Activated naive CD8-positive, alpha-beta T cell (primary cell): ENCODE data around the gene NOS3.
A peak's percentile ranks its signal among the peaks of the same experiment; 100 is the strongest.

Experiments used
- H3K27ac Mint-ChIP-seq: one replicate; pipeline ENCODE4 v1.8.0; 2021; ENCODE audit warnings: mixed read lengths
- H3K27me3 Mint-ChIP-seq: one replicate; pipeline ENCODE4 v1.8.0; 2021; ENCODE audit warnings: mixed read lengths
- H3K36me3 Mint-ChIP-seq: one replicate; pipeline ENCODE4 v1.8.0; 2021; ENCODE audit warnings: mixed read lengths
- H3K4me1 Mint-ChIP-seq: one replicate; pipeline ENCODE4 v1.8.0; 2021; ENCODE audit warnings: low read depth, mixed read lengths
- H3K4me3 Mint-ChIP-seq: one replicate; pipeline ENCODE4 v1.8.0; 2021; ENCODE audit warnings: mild to moderate bottlenecking, mixed read lengths
- H3K9me3 Mint-ChIP-seq: one replicate; pipeline ENCODE4 v1.8.0; 2021; ENCODE audit warnings: low read depth, mixed read lengths

The NOS3 gene

GRCh38 chr7:151046603-151047573 is 56.1 kb downstream of the NOS3 start:
- Mint-ChIP-seq H3K4me1 (no peaks in the 10 kb centered on the region), H3K36me3 (no peaks in the 10 kb centered on the region), H3K27me3 (no peaks in the 10 kb centered on the region), H3K4me3 (no peak overlapping the region), H3K27ac (no peak overlapping the region), H3K9me3 (no peaks in the 10 kb centered on the region)

GRCh38 chr7:151047976-151048815 is 57.4 kb downstream of the NOS3 start, which contains the start of gene ASIC3:
TSS of gene ASIC3 (plus strand) at chr7:151048531. CDS start at chr7:151048886, 355 bp downstream.
- no peaks in the 10 kb centered on the region for H3K9me3 Mint-ChIP-seq
- peaks cover 3% of the 10 kb centered on the region for H3K4me1 Mint-ChIP-seq
- no peak within 1 kb of the TSS for H3K4me3 Mint-ChIP-seq
- peak within 1 kb of the TSS; percentile 28 for H3K27ac Mint-ChIP-seq
- peaks cover 5% of the 10 kb centered on the region for H3K36me3 Mint-ChIP-seq
- H3K27me3 Mint-ChIP-seq, result no peaks in the 10 kb centered on the region

- Mint-ChIP-seq H3K4me3 (no peak overlapping the region), H3K9me3 (no peaks in the 10 kb centered on the region), H3K36me3 (peaks cover 5% of the 10 kb centered on the region), H3K27ac (no peak overlapping the region), H3K27me3 (no peaks in the 10 kb centered on the region), H3K4me1 (peaks cover 3% of the 10 kb centered on the region)
Measured at GRCh38 chr7:151048911-151049463, 58.2 kb downstream of the NOS3 start.

GRCh38 chr7:151051108-151051507 is 60.3 kb downstream of the NOS3 start:
- Mint-ChIP-seq H3K27ac (no peak overlapping the region), H3K27me3 (no peaks in the 10 kb centered on the region), H3K4me1 (peaks cover 3% of the 10 kb centered on the region), H3K9me3 (no peaks in the 10 kb centered on the region), H3K4me3 (no peak overlapping the region), H3K36me3 (peaks cover 5% of the 10 kb centered on the region)

GRCh38 chr7:151053096-151053495 is 62.3 kb downstream of the NOS3 start:
- no peaks in the 10 kb centered on the region for H3K9me3 Mint-ChIP-seq
- H3K27me3 Mint-ChIP-seq, result no peaks in the 10 kb centered on the region
- H3K4me3 Mint-ChIP-seq, result peak overlapping the region; percentile 5

GRCh38 chr7:151053751-151054150 is 62.9 kb downstream of the NOS3 start:
- no peak overlapping the region for H3K27ac Mint-ChIP-seq
- peaks cover 5% of the 10 kb centered on the region for H3K36me3 Mint-ChIP-seq
- H3K9me3 Mint-ChIP-seq, result no peaks in the 10 kb centered on the region
- no peaks in the 10 kb centered on the region for H3K27me3 Mint-ChIP-seq
- peaks cover 11% of the 10 kb centered on the region for H3K4me1 Mint-ChIP-seq
- H3K4me3 Mint-ChIP-seq, result no peak overlapping the region

More at GRCh38 chr7:151053096-151053495, 62.3 kb downstream of the NOS3 start:
- Mint-ChIP-seq H3K27ac (no peak overlapping the region), H3K4me1 (peaks cover 9% of the 10 kb centered on the region), H3K36me3 (peaks cover 5% of the 10 kb centered on the region)

- peak overlapping the region; percentile 95 for H3K4me3 Mint-ChIP-seq
Measured at GRCh38 chr7:151056283-151056665, 65.5 kb downstream of the NOS3 start.

GRCh38 chr7:151056666-151057505 is 66.1 kb downstream of the NOS3 start:
- Mint-ChIP-seq H3K4me3 (peak overlapping the region; percentile 95), H3K27me3 (no peaks in the 10 kb centered on the region), H3K9me3 (no peaks in the 10 kb centered on the region), H3K4me1 (peaks cover 23% of the 10 kb centered on the region), H3K27ac (peak overlapping the region; percentile 46), H3K36me3 (peaks cover 5% of the 10 kb centered on the region)

More at GRCh38 chr7:151056283-151056665, 65.5 kb downstream of the NOS3 start:
- H3K27ac Mint-ChIP-seq, result no peak overlapping the region
- H3K27me3 Mint-ChIP-seq, result no peaks in the 10 kb centered on the region
- peaks cover 19% of the 10 kb centered on the region for H3K4me1 Mint-ChIP-seq
- H3K9me3 Mint-ChIP-seq, result no peaks in the 10 kb centered on the region
- peaks cover 5% of the 10 kb centered on the region for H3K36me3 Mint-ChIP-seq

GRCh38 chr7:151057506-151057988 is 66.7 kb downstream of the NOS3 start, which contains the start of gene CDK5:
TSS of gene CDK5 (minus strand) at chr7:151057897. CDS start at chr7:151057848, 49 bp downstream.
- Mint-ChIP-seq H3K27me3 (no peaks in the 10 kb centered on the region), H3K4me1 (peaks cover 21% of the 10 kb centered on the region), H3K27ac (peak within 1 kb of the TSS; percentile 90)

GRCh38 chr7:151057989-151058780 is 67.4 kb downstream of the NOS3 start:
- H3K9me3 Mint-ChIP-seq, result no peaks in the 10 kb centered on the region
- H3K27ac Mint-ChIP-seq, result peak overlapping the region; percentile 90
- peaks cover 20% of the 10 kb centered on the region for H3K4me1 Mint-ChIP-seq
- peak overlapping the region; percentile 95 for H3K4me3 Mint-ChIP-seq
- no peaks in the 10 kb centered on the region for H3K27me3 Mint-ChIP-seq
- no peaks in the 10 kb centered on the region for H3K36me3 Mint-ChIP-seq

More at GRCh38 chr7:151057506-151057988, 66.7 kb downstream of the NOS3 start, which contains the start of gene CDK5:
- Mint-ChIP-seq H3K4me3 (peak within 1 kb of the TSS; percentile 95), H3K9me3 (no peaks in the 10 kb centered on the region), H3K36me3 (peaks cover 4% of the 10 kb centered on the region)

GRCh38 chr7:151058781-151059366 is 68.1 kb downstream of the NOS3 start:
- H3K36me3 Mint-ChIP-seq, result no peaks in the 10 kb centered on the region

GRCh38 chr7:151059367-151060112 is 68.7 kb downstream of the NOS3 start, which contains the start of gene SLC4A2:
TSS of gene SLC4A2 (plus strand) at chr7:151059589. CDS start at chr7:151061988, 2,399 bp downstream.
- Mint-ChIP-seq H3K27me3 (no peaks in the 10 kb centered on the region), H3K4me3 (peak within 1 kb of the TSS; percentile 95), H3K27ac (peak within 1 kb of the TSS; percentile 90), H3K36me3 (no peaks in the 10 kb centered on the region), H3K4me1 (peaks cover 20% of the 10 kb centered on the region), H3K9me3 (no peaks in the 10 kb centered on the region)

More at GRCh38 chr7:151058781-151059366, 68.1 kb downstream of the NOS3 start:
- peak overlapping the region; percentile 90 for H3K27ac Mint-ChIP-seq
- H3K4me3 Mint-ChIP-seq, result peak overlapping the region; percentile 95
- no peaks in the 10 kb centered on the region for H3K9me3 Mint-ChIP-seq
- H3K27me3 Mint-ChIP-seq, result no peaks in the 10 kb centered on the region
- H3K4me1 Mint-ChIP-seq, result peaks cover 20% of the 10 kb centered on the region
